Neuron (in vitro differentiated cells): Measurements from ENCODE around the gene C9orf57.
"Not testable (repeated sequence)": the region's sequence is repeated elsewhere in the genome, so short reads cannot be mapped to it uniquely, and the experiment has no call there.

Experiments
- H2AFZ ChIP-seq: one replicate; pipeline ENCODE4 v1.6.1; 2013; ENCODE audit warnings: low read depth, mild to moderate bottlenecking, inconsistent platforms, low read length, moderate library complexity
- H3K27me3 ChIP-seq: one replicate; pipeline ENCODE4 v1.6.1; 2013; ENCODE audit warnings: low read length; ENCODE audit not compliant: insufficient read depth
- H3K36me3 ChIP-seq: one replicate; pipeline ENCODE4 v1.6.1; 2013; ENCODE audit warnings: low read length; ENCODE audit not compliant: insufficient read depth
- H3K4me1 ChIP-seq: one replicate; pipeline ENCODE4 v1.6.1; 2013; ENCODE audit warnings: low read length; ENCODE audit not compliant: insufficient read depth
- H3K4me3 ChIP-seq: 2 replicates; pipeline ENCODE4 v1.5.1; 2013; ENCODE audit warnings: mild to moderate bottlenecking, low read length, moderate library complexity
- H3K9me3 ChIP-seq: one replicate; pipeline ENCODE4 v1.6.1; 2013; ENCODE audit warnings: low read length

C9orf57 gene

GRCh38 chr9:72060513-72060912 is at the start of gene C9orf57:
C9orf57 (minus strand) TSS chr9:72060613; CDS start chr9:72059331, 1,282 bp downstream.
- no peak within 1 kb of the TSS for H3K4me3 ChIP-seq
- H2AFZ ChIP-seq = no peak within 1 kb of the TSS
- no peaks in the 10 kb centered on the region for H3K36me3 ChIP-seq
- peaks cover 2% of the 10 kb centered on the region for H3K27me3 ChIP-seq
- no peaks in the 10 kb centered on the region for H3K4me1 ChIP-seq
- H3K9me3 ChIP-seq = no peaks in the 10 kb centered on the region

GRCh38 chr9:72102520-72102919 is 42.1 kb upstream of the C9orf57 start:
- no peaks in the 10 kb centered on the region for H3K9me3 ChIP-seq
- no peaks in the 10 kb centered on the region for H3K4me1 ChIP-seq
- no peak overlapping the region for H3K4me3 ChIP-seq
- no peak overlapping the region for H2AFZ ChIP-seq
- no peaks in the 10 kb centered on the region for H3K36me3 ChIP-seq
- H3K27me3 ChIP-seq = no peaks in the 10 kb centered on the region

DNA sequence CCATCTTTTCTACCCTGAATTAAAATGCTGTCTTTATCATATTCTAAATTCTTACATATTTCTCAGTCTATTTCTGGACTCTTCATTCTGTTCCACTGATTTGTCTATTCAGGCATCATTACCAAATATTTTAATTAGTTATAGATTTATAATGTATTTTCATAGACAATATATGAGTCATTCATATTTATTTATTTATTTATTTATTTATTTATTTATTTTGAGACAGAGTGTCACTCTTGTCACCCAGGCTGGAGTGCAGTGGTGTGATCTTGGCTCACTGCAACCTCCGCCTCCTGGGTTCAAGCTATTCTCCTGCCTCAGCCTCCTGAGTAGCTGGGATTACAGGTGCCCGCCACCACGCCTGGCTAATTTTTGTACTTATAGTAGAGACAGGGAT is 35.1 kb upstream of the C9orf57 start:
- H3K4me3 ChIP-seq, H3K27me3 ChIP-seq, H3K4me1 ChIP-seq, H3K9me3 ChIP-seq, H2AFZ ChIP-seq, H3K36me3 ChIP-seq: not testable (repeated sequence)

GRCh38 chr9:72092820-72093219 is 32.4 kb upstream of the C9orf57 start:
- H3K9me3 ChIP-seq = no peaks in the 10 kb centered on the region
- no peak overlapping the region for H3K4me3 ChIP-seq
- no peaks in the 10 kb centered on the region for H3K27me3 ChIP-seq
- H3K4me1 ChIP-seq = no peaks in the 10 kb centered on the region
- H2AFZ ChIP-seq = no peak overlapping the region
- no peaks in the 10 kb centered on the region for H3K36me3 ChIP-seq

- H3K36me3 ChIP-seq = no peaks in the 10 kb centered on the region
- H2AFZ ChIP-seq = no peak overlapping the region
- no peaks in the 10 kb centered on the region for H3K4me1 ChIP-seq
- no peaks in the 10 kb centered on the region for H3K9me3 ChIP-seq
- no peaks in the 10 kb centered on the region for H3K27me3 ChIP-seq
- H3K4me3 ChIP-seq = no peak overlapping the region
These were observed 29.2 kb upstream of the C9orf57 start for GRCh38 chr9:72089451-72090130.

DNA sequence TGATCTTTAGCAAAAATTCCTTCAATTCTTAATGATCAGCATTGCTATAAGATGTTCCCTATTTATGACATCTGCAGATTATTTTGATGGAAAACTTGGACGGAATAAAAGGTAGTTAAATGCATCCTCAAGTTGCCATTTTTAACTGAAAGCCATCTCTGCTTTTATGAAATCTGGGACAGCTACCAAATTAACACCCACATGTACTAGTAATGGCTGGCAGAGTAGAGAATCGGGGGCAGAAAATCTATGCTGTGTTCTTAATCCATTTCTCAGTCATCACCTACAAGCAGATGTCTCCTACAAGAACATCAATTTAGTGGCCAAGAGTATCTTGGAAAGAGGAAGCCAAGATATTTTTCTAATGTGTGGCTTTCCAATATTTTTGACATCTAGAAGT is 22.1 kb upstream of the C9orf57 start:
- Histone ChIP-seq H3K27me3 (no peaks in the 10 kb centered on the region), H3K36me3 (no peaks in the 10 kb centered on the region), H2AFZ (no peak overlapping the region), H3K9me3 (no peaks in the 10 kb centered on the region), H3K4me1 (no peaks in the 10 kb centered on the region), H3K4me3 (no peak overlapping the region)

DNA sequence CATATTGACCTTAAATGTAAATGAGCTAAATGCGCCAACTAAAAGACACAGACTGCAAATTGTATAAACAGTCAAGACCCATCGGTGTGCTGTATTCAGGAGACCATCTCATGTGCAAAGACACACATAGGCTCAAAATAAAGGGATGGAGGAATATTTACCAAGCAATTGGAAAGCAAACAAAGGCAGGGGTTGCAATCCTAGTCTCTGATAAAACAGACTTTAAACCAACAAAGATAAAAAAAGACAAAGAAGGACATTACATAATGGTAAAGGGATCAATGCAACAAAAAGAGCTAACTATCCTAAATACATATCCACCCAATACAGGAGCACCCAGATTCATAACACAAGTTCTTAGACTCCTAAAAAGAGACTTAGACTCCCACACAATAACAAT is 14.3 kb upstream of the C9orf57 start:
- not testable (repeated sequence) for H3K9me3 ChIP-seq, H3K36me3 ChIP-seq, H3K27me3 ChIP-seq, H3K4me3 ChIP-seq, H3K4me1 ChIP-seq, H2AFZ ChIP-seq

DNA sequence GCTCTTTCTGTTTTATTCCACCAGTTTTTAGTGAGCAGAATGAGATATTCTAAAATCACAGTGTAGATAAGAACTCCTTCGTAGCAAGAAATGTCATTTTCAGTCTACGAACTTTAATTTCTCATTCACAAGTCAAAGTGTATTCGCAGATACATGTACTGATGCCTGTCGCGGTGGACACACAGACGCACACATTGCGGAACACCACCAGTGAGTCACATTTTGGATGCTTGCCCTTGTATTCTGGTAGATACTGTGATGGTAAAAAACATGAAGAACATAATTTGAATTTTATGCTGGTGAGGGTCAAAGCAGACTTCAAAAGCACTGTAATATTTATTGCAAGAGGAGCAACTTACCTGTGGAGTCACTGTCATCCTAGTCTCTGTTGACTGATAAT is 4.7 kb upstream of the C9orf57 start:
- no peaks in the 10 kb centered on the region for H3K36me3 ChIP-seq
- peaks cover 2% of the 10 kb centered on the region for H3K27me3 ChIP-seq
- no peaks in the 10 kb centered on the region for H3K4me1 ChIP-seq
- no peaks in the 10 kb centered on the region for H3K9me3 ChIP-seq
- no peak overlapping the region for H2AFZ ChIP-seq
- no peak overlapping the region for H3K4me3 ChIP-seq

DNA sequence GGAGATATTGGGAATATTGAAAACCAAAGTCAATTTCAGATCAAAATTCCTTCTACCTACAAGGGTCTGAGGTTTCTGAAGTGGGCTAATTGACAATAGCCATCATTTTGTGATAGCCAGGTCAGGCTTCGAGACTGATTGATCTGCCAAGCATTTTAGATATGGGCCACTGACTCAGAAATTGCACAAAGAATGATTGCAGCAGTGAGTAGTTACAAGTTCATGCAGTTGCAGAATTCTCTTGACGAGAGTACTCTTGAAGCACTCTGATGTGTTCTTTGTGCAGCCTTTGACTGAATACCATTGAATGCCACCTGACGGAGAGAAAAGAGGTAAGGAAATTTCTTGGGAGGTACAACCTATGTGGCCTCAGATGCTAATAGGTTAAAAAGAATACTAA is 8.3 kb downstream of the C9orf57 start:
- Histone ChIP-seq H3K36me3 (no peaks in the 10 kb centered on the region), H3K9me3 (no peaks in the 10 kb centered on the region), H3K4me1 (no peaks in the 10 kb centered on the region), H3K4me3 (no peak overlapping the region), H2AFZ (no peak overlapping the region), H3K27me3 (no peaks in the 10 kb centered on the region)

DNA sequence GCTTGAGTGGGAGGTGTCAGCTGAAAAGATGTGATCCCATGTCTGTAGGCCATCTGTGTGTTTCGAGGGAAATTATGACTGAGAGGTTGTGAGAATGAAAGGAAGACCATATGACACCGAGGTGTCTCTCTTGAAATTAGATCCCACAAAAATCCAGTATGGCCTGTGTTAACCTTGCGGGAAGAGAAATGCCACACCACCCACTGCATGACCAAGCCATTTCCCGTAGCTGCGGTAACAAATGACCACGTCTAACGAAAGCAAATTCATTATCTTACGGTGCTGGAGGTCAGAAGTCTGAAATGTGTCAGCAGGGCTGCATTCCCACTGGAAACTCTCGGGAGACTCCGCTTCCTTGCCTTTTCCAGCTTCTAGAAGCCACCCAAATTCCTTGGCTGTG is 11.6 kb downstream of the C9orf57 start:
- Histone ChIP-seq H3K4me3 (no peak overlapping the region), H3K9me3 (no peaks in the 10 kb centered on the region), H2AFZ (no peak overlapping the region), H3K36me3 (no peaks in the 10 kb centered on the region), H3K4me1 (no peaks in the 10 kb centered on the region), H3K27me3 (no peaks in the 10 kb centered on the region)

- Histone ChIP-seq H3K36me3 (no peaks in the 10 kb centered on the region), H3K4me1 (no peaks in the 10 kb centered on the region), H3K9me3 (no peaks in the 10 kb centered on the region), H2AFZ (no peak overlapping the region), H3K4me3 (no peak overlapping the region), H3K27me3 (no peaks in the 10 kb centered on the region)
These were observed 13.6 kb downstream of the C9orf57 start for GRCh38 chr9:72046630-72047456.

DNA sequence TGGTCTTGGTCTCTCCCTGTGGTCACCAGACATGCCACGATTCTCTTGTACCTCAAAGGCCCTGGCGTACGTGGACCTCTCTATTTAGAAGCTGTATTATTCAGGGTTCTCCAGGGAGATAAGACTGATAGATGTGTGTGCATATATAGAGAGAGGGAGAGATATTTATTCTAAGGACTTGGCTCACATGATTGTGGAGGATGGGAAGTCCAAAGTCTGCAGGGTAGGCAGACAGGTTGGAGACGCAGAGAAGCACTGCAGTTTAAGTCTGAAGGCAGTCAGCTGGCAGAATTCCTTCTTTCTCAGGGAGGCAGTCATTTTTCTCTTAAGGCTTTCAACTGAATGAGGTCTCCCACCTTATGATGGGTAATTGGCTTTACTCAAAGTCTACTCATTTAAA is 16.3 kb downstream of the C9orf57 start:
- Histone ChIP-seq H3K27me3 (no peaks in the 10 kb centered on the region), H3K36me3 (no peaks in the 10 kb centered on the region), H3K9me3 (no peaks in the 10 kb centered on the region), H3K4me3 (no peak overlapping the region), H2AFZ (no peak overlapping the region), H3K4me1 (no peaks in the 10 kb centered on the region)

- H3K4me3 ChIP-seq = no peak overlapping the region
- no peaks in the 10 kb centered on the region for H3K9me3 ChIP-seq
- no peaks in the 10 kb centered on the region for H3K4me1 ChIP-seq
- H3K36me3 ChIP-seq = no peaks in the 10 kb centered on the region
- H2AFZ ChIP-seq = no peak overlapping the region
- no peaks in the 10 kb centered on the region for H3K27me3 ChIP-seq
These were observed 16.8 kb downstream of the C9orf57 start for GRCh38 chr9:72043576-72043975.
